CD4-positive, alpha-beta T cell treated with Interleukin-4 for 4 hours (primary cell): ENCODE data around the gene SIL1.
"Not testable (repeated sequence)": the region's sequence is repeated elsewhere in the genome, so short reads cannot be mapped to it uniquely, and the experiment has no call there.

Experiments used
- DNase-seq: peaks from one replicate; pipeline ENCODE4 v3.0.0-alpha.2; 2020

SIL1 gene

DNA sequence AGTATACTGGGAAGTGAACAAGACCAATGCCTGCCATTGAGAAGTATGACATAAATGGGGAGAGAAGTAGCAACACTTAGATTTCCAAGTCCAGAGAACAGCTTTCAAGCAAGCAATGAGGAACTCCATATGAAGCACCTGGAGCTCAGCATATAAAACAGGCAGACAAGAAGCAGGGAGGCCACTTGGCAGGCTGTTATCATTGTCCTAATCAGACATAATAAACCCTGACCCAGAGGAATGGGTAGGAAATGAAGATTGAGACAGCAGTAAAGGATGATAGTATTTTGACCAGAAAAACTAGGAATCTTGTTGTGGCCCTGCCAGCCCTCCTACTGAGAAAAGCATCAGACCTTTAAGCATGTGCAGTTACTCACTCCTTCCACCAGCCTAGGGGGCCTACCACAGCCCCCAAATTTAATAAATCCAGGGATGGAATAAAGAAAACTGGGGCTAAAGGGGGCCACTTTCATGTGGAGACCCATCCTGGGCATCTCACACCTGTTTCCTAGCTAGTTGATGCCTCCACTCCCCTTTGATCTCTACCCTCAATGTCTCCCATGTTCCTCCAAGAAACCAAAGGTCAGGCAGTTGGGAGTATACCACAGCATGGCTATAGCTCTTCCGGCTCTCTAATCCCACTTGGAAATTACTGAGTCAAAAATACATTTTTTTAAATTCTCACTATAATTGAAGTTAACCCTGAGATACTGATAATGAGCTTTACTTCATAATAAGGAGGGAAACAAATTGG lies 135.1 kb downstream of the SIL1 start:
- no peak for DNase-seq

DNA sequence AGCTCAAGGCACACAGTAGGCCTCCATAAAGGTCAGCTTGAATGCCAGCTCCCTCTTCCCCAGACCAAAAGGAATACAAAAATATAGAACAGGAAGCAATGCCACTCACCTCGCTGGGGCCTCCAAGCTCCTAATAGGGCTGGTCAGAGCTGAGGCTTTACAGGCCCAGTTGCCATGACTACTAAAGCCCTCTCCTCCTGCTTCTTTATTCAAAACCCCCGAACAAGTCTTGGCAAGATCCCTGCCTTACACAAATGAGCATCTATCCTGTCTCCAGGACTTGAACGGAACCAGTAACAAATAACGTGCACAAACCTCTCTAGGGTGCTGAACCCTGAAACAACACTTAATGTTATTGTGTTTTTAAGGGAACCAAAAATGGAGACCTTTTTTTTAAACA lies 136.3 kb downstream of the SIL1 start:
- no peak for DNase-seq

DNA sequence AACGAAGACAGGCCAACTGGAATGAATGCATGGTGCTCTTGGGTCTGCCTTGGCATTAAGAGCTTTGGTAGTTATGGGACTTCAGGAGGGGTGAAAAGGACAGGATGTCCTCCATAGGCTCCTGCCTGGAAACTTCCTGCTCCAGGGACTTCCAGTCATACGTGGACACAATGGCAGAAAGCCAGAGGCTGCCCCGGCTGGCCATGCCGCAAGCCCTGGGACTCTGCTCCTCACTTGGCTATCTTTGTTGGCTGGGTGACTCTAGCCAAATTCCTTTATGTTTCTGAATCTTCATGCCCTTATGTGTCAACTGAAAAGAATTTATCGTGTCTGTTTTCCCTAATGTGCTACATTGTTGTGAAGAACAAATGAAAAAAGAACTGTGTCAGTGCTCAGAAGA lies 136.9 kb downstream of the SIL1 start:
- DNase-seq: no peak

DNA sequence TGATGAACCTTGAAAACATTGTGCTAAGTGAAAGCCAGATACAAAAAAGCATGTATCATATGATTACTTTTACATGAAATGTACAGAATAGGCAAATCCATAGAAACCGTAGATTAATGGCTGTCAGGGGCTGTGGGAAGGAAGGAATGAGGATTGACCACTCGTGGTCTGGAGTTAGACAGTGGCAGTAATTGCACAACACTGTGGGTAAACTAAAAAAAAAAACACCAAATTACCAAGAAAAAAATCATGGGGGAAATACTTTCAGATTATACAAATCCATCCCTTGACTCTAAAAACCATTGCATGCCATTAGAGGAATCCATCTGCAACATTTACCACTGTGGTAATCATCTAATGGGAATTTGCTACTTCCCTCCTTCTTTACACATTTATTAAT lies 140.0 kb downstream of the SIL1 start:
- DNase-seq: no peak

DNA sequence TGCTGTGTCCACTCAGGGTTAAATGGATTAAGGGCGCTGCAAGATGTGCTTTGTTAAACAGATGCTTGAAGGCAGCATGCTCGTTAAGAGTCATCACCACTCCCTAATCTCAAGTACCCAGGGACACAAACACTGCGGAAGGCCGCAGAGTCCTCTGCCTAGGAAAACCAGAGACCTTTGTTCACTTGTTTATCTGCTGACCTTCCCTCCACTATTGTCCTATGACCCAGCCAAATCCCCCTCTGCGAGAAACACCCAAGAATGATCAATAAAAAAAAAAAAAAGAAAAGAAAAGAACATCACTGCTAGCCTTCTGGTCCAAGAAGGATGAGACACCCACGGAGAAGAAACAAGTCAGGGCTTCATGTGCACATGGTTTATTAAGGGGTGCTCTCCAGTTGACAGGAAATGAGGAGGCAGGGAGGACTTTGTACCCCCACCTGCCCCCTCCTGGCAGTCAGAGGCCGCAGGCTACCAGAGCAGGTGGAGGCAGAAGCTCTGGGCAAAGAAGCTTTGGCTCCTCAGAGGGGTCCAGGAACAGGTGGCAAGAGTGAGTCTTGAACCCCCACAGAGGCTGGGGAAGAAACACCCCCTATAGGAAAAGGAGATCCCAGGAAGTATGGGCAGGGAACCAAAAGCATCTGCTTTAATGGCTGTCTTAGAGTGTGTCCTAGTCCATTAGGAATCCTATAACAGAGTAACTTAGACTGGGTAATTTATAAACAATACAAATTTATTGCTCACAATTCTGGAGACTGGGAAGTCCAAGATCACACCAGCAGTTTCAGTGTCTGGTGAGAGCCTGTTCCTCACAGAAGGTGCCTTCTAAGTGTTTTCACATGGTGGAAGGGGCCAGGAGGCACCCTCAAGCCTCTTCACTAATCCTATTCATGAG lies 140.9 kb downstream of the SIL1 start:
- not testable (repeated sequence) for DNase-seq

DNA sequence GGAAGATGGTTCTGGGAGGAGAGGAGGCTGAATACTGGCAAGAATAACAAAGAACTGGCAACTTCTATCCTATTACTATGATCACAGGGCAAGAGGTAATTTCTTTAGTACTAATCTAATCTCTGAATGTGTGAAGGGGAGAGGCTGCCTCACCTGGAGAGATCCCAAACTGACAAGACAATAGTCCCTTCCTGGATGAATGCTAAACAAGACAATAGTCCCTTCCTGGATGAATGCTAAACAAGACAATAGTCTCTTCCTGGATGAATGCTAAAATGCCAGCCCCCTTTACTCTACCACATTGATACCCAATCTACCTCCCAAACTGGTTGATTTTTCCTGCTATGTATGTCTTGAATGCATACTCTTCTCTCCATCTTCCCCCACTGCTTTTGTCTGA lies 145.2 kb downstream of the SIL1 start:
- no peak for DNase-seq

DNA sequence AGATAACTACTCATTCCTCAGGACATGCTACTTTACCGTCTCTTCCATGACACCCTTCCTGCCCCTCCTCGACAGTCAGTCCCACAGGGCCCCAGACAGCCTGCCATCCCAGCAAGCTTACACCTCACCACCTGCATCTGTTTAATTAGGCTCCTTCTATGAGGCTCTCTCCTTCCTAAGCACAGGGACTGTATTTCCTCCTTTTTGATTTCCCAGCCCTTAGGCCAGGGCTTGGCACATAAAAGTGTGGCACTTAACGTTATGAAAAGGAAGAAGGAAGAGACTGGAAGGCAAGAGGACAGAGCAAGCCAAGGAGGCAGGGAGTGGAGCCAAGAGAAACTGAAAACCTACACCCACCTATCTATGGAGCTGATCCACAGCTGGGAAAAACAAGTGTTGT lies 146.8 kb downstream of the SIL1 start:
- DNase-seq: no peak

DNA sequence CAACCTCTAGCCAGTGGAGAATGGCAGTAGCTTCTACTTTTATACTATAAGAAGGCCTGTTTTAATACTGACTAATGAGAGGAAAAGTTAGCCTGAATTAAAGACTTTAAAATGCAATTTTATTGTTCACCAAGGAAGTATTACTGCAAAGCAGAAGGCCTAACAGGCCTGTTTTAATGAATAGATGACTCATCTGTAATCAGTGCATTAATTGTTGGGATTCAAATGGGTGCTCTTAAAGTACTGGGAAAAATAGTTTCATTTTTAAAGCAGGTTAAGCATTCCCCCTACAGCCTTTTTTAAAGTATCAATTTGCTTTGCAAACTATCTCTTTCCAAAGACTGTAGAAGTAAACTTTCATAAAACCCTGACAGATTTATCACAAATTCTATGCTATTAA lies 147.7 kb downstream of the SIL1 start:
- no peak for DNase-seq

DNA sequence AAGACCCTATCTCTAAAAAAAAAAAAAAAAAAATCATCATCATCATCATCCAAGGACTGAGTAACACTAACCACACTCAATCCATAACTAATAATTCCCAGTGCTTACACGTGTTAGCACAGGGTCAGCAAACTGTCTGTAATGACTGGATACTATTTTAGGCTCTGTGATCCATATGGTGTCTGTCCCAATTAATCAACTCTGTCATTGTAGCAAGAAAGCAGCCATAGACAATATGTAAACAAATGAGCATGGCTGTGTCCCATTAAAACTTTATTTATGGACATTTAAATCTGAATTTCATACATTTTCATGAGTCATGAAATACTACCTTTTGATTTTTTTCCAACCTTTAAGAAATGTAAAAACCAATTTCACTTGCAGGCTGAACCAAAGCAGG lies 148.4 kb downstream of the SIL1 start:
- no peak for DNase-seq

DNA sequence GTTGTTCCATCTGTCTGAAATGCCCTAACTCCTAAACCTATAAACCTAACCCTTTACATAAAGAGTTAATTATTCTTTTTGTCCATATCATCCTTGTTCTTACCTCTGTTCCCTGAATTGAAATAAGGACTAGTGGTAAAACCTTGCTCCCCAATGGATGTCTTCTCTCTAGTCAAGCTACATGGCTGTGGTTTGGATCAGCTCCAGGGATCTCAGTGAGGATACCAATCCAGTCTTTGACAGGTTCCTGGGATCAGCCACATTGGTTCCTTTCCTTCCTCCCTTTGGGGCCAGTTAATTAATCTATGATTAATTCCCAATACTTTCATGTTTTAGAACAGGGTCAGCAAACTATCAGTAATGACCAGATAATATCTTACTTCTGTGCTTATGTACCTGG lies 151.6 kb downstream of the SIL1 start:
- DNase-seq: no peak

DNA sequence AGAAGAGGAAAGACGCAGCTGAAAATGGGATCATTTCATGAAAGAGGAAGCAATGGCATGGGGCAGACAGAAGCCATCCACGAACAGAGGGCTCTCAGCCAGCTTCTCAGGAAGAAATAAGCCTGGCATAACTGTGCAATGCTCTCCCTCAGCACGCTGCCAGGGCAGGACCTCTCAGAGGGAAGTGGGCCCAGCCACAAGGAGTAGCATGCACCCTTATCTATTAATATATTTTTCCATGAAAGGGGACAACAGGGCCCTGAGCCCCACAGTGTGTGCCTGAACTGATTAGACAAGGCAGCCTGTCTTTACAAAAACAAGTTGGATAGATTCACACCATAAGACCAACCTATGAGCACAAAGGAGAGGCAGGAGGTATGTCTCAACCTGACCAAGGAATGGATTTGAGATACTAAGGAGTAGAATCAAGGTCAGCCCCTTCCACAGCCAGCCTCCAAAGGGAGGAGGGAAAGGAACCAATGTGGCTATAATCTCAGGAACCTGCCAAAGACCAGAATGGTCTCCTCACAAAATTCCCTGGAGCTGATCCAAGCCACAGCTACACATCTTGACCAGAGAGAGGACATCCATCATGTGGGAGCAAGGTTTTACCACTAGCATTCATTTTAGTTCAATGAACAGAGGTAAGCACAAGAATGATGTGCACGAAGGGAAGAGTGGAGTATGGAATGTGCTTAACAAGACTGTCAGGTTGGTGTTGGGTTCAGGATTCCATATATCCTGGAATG lies 154.8 kb downstream of the SIL1 start:
- no peak for DNase-seq

DNA sequence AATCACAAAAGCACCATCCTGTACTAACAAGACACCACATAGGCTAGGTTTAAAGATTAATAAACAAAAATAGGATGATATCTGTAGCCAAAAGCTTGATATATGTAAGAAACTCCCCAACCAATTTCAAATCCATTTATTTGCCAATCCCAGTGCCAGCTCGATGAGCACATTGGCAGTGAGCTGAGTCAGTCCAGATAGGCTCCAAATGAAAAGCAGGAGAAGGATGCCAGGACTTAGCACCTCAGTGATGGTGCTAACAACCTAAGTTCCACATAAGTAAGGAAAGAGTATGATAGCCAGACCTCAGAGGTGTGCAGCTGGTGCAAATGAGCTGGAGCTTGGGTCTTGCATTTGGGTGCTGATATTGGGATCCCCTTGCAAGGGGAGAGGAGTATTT lies 158.1 kb downstream of the SIL1 start:
- DNase-seq: no peak

DNA sequence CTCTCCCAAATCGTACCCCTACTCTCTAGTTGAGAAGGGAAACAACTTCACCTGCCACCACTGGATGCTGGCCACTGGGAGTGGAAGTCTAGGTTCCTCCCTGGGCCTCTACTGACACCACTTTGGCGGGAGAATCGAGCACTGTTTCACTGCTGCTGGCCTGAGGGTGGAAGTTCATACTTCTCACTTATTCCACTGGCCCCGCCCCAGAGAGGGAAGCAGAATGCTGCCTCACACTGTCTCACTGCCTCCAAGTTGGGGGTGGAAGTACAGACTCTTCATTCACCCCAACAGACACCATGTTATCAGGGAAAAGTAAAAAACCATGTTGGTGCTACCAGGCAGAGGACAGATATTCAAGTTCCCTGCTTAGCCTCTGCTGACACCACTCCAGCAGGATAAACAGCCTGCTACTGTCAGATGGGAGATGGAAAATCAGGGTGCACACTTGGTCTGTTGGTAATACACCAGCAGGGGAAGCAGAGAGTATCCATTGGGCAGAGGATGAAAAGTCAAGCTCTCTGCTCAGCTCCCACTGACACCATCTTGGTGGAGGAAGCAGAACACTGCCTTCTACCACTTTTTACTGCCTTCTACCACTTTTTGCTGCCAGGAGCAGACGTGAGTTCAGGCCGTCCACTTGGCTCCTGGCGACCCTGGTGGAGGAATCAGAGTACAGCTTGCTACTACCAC lies 159.4 kb downstream of the SIL1 start:
- DNase-seq: no peak

DNA sequence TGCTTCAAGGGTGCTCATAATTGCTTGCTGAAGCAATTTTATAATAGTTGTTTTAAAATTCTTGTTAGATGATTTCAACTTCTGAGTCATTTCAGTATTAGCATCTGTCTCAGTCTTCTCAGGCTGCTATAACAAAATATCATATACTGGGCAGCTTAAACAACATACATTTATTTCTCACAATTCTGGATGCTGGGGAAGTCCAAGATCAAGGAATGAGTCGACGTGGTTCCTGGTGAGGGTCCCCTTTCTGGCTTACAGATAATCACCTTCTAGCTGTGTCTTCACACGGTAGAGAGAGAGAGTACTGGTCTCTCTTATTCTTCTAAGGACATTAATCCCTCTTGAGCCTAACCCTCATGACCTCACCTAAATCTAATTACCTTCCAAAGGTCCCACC lies 160.4 kb downstream of the SIL1 start:
- no peak for DNase-seq

DNA sequence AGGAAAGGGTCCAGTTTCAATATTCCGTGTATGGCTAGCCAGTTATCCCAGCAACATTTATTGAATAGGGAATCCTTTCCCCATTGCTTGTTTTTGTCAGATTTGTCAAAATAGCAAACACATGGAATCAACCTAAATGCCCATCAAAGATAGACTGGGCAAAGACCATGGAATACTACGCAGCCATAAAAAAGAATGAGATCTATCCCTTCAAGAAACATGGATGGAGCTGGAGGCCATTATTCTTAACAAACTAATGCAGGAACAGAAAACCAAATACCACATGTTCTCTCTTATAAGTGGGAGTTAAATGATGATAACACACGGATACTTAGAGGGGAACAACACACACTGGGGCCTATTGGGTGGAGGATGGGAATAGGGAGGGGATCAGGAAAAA lies 161.8 kb downstream of the SIL1 start:
- DNase-seq: not testable (repeated sequence)

DNA sequence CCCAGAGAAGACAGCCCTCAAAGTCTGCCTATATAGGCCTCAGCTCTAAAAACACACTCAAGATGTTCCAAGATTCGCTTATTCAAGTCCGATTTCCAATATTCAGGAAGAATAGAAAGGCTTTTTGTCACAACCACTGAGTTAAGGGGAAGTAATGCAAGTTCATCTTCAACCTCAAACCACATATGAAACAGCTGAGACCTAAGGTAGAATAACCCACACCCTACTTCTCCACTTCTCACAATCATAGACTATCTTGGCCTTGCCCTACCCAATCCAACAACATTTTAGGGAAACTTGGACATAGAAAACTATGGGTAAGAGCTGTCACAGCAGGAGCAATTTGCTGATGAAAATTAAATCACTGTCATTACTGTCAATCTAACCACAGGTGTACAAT lies 171.0 kb downstream of the SIL1 start:
- no peak for DNase-seq

DNA sequence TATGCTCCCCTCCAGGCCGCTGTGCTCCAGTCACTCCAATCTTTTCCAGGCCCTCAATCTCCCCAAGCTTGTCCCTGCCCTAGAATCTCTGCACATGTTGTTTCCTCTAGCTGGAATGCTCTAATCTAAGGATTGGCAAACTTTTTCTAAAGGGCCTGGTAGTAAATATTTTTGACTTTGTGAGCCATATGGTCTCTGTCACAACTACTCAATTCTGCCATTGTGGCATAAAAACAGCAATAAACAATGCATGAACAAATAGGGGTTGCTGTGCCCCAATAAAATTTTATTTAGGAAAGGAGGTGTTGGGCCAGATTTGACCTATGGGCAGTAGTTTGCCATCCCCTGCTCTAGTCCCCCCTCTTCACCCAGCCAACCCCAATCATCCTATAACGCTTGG lies 172.5 kb downstream of the SIL1 start:
- DNase-seq: no peak

DNA sequence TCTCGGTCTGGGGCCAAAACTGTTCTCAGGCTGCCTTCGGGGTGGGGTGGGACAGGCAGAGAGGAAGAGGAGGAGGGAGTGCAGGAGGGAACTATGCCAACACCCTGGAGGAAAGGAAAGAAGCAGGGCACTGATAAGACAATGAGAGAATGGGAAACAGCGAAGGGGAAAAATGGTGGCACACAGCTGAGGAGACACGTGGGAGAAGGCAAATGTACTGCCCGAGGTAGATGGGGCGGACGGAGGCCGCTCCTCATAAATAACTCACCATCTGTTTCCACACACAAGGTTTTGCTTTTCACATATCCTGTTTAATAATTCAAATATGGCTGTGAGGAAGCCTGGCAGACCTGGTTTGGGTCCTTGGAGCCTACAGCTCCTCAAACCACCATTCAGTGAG lies 174.9 kb downstream of the SIL1 start:
- DNase-seq: no peak

DNA sequence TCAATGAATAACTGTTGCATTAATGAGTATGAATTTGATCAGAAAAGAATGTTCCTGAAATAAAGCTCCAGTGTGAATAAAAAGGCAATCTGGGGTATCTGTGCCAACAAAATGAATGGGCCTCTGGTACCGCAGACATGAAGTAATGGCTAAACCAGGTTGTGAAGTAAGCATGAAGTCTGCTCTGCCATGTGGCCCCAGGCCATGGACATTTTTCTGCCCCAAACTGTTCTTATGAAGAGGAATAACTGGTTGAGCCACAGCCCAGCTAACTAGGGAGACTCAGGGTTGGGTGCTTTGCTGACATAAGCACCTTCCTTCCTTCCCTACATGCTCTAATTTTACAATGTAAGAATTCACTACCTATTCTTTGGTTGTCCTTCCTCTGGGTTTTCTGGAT lies 175.6 kb downstream of the SIL1 start:
- no peak for DNase-seq

DNA sequence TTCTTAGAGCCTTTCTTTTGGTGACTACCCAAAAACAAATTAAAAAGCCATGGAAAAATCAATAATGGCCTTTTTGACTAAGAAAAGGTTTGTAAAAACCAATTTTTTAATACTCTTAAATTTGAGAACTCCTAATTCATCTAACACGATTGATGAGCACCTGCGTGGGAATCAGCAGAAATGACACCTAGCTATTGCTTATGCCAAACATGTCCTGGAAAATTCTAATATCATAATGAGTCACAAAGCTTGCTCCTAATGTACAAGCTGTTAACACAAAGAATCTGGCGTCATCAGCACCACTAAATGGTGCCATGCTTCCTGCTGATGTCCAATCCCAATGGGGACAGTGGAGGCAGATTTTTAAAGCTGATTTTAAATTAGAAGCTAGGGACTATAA lies 176.8 kb downstream of the SIL1 start:
- no peak for DNase-seq

DNA sequence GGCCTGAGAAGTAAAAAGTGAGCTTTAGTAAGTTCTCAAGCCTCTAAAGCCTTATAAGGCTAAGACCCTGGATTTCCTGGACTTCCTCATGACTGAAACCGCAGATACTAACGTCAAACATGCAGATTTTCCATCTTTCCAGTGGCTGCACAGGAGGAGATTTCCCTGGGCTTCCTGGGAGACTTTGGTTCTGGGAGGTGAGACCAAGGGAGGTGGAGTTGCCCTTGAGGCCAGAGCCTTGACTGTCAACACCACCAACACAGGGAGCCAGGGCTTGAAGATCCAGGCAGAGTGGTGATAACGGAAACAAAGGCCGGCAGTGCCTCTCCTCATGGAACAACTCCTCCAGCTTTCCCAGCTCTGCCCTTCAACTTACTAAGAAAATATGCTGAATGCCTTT lies 178.3 kb downstream of the SIL1 start:
- DNase-seq: no peak

DNA sequence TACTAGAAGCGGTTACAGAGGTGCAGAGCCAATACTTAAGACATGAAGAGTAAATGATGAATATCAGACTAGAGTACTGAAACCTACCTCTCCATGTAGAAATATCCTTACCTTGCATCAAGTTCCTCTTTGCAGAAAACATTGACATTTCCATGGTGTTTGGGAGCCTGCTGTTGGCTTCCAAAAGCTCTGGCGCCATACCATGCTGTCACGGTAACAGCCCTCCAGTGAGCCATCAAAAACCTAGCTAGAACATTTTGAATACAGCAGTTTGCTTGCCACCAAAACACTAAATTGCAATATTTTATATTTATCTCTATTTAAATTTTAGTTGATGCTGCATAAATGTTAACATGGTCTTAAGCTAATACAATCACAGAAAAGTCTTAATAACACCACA lies 179.0 kb downstream of the SIL1 start:
- DNase-seq: no peak

DNA sequence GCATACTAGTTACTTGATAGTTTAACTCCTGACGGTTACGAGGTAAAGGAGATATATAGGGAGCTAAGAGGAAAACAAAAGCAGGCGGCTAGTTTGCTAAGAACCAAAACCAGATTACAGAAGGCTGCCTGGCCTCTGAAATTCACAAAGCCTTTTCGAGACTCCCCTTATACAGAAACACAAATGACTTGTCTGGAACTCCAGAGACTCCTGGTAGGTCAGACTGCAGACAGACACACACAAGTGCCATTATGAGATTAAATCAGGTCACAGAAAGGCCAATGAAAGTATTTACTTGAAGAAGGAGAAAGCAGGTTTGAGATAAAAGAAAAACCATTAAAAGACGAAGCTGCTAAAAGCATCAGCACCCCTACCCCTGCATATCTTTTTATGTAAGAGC lies 180.5 kb downstream of the SIL1 start:
- no peak for DNase-seq
